Measurements from ENCODE around the gene KCTD7.
"Not testable (repeated sequence)": the region's sequence is repeated elsewhere in the genome, so short reads cannot be mapped to it uniquely, and the experiment has no call there.

KCTD7 gene

DNA sequence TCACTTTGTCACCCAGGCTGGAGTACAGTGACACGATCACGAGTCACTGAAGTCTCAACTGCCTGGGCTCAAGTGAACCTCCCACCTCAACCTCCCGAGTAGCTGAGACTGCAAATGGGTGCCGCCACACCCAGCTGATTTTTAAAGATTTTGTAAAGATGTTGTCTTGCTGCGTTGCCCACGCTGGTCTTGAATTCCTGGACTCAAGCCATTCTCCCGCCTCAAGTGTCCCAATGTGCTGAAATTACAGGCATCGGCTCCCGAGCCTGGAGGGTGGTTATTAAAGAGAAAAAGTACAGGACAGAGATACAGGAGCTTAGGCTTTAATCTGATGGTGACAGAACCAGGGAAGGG lies 55.1 kb downstream of the KCTD7 start:
- no peak for DNase-seq

DNA sequence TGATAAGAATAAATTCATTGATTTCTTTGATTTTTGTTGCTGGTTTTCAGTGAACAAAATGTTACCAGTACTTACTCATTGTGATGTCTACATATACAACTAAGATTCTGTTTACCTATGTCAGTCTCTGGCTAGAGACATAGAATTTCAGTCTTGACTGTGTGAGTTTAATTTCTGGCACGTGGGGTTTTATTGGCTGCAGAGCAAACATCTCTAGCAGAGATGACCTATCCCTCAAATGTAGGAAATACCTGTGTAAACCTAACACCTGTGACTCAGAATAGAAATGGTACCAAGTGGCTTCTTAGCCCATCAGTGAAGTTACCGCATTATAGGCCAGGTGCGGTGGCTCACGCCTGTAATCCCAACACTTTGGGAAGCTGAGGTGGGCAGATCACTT lies 57.0 kb downstream of the KCTD7 start:
- DNase-seq: not testable (repeated sequence)

DNA sequence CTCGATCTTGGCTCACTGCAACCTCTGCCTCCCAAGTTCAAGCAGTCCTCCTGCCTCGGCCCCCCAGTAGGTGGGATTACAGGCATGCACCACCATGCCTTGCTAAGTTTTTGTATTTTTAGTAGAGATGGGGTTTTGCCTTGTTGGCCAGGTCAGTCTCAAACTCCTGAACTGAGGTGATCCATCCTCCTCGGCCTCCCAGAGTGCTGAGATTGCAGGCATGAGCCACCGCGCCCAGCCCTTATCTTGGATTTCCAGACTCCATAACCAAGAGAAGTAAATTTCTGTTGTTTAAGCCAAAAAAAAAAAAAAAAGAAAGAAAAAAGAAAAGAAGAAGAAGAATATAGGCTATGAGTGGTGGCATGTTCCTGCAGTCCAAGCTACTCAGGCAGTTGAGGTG lies 58.5 kb downstream of the KCTD7 start:
- DNase-seq: no peak

DNA sequence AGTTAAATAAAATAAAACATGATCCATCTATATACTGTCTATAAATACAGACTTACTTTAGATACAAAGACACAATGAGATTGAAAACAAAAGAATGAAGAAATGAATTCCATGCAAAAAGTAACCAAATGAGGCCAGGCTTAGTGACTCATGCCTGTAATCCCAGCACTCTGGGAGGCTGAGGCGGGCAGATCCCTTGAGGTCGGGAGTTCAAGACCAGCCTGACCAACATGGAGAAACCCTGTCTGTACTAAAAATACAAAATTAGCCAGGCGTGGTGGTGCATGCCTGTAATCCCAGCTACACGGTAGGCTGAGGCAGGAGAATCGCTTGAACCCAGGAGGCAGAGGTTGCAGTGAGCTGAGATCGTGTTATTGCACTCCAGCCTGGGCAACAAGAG lies 59.0 kb downstream of the KCTD7 start:
- DNase-seq: not testable (repeated sequence)

DNA sequence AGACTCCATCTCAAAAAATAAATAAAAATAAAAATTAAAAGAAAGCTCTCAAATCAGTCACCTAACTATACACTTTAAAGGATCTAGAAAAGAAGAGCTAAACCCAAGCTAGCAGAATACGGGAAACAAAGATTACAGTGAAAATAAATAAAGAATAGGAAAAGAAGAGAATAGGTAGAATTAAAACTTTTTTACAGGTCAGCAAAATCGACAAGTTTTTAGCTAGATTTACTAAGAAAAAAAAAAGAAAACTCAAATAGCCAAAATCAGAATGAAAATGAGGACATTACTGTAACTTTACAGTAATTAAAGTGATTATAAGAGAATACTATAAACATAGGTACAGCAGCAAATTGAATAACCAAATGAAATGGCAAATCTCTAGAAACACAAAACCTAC lies 60.4 kb downstream of the KCTD7 start:
- no peak for DNase-seq

DNA sequence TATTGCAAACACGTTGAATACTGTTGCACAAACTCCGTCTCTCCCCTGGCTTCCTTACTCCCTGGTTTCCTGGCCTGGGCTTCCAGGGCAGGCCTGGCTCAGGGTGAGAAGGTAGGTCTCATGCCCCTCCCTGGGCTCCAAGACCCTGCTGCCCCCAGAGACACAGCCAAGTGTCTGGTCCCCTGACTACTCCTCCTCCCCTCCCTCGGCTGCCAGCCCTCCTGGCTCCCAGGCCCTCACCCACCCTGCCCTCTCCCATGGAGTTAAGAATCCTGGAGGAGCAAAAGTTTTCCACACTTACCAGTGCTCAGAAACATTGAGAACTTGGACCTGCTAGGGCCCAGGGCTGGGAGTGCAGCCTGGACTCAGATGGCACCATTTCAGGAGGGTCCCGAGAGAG lies 64.7 kb downstream of the KCTD7 start:
- DNase-seq: no peak
